Subcutaneous adipose tissue (tissue), 4 donors: Measurements from ENCODE around the gene HBE1. TPM values are rescaled to one million over a fixed set of nuclear protein-coding genes. Genes with fewer than 3 reads are reported as not detected.

Experiments
- CTCF ChIP-seq: fragments of 450-650 bp; IDR thresholded peaks from one replicate; pipeline ENCODE4 v1.5.1; 2016; ENCODE audit warnings: low read depth, mild to moderate bottlenecking, control low read depth, antibody characterized with exemption, moderate library complexity
- total RNA-seq, 4 donors: library from RNA; depleted of rRNA; stranded (reverse); fragments of >200 nt; gene quantifications; one replicate each; pipeline ENCODE4 v1.1.0, GENCODE V29; 2016

HBE1 gene
- total RNA-seq, 4 donors from 2014 or later, result not detected

GRCh38 chr11:5275369-5276110, 5.8 kb upstream of the HBE1 start:
- no peak for TF ChIP-seq CTCF

GRCh38 chr11:5274395-5274794, 4.7 kb upstream of the HBE1 start:
- TF ChIP-seq CTCF, result no peak

GRCh38 chr11:5272395-5273017, 2.8 kb upstream of the HBE1 start:
- TF ChIP-seq CTCF, result no peak

GRCh38 chr11:5267033-5267563, 2.6 kb downstream of the HBE1 start:
- no peak for TF ChIP-seq CTCF

GRCh38 chr11:5266609-5267008, 3.1 kb downstream of the HBE1 start:
- TF ChIP-seq CTCF, result no peak

- no peak for TF ChIP-seq CTCF
These were observed 3.9 kb downstream of the HBE1 start for GRCh38 chr11:5265832-5266231.

GRCh38 chr11:5258543-5259262, 11.0 kb downstream of the HBE1 start:
- no peak for TF ChIP-seq CTCF
